LNCAP (cell line): Measurements from ENCODE around the gene INPP4A.

Experiments
- CTCF ChIP-seq: fragments of 450-650 bp; IDR thresholded peaks from 2 replicates; pipeline ENCODE4 v1.5.1; 2017; ENCODE audit warnings: mild to moderate bottlenecking

The INPP4A gene

GRCh38 chr2:98489971-98490962 lies 45.6 kb downstream of the INPP4A start:
- TF ChIP-seq CTCF: no peak

- no peak for TF ChIP-seq CTCF
These were observed 47.8 kb downstream of the INPP4A start for GRCh38 chr2:98492441-98492840.

- no peak for TF ChIP-seq CTCF
These were observed 50.0 kb downstream of the INPP4A start for GRCh38 chr2:98494699-98495098.

GRCh38 chr2:98496750-98497493 lies 52.3 kb downstream of the INPP4A start:
- TF ChIP-seq CTCF: no peak

GRCh38 chr2:98498703-98499440 lies 54.2 kb downstream of the INPP4A start:
- no peak for TF ChIP-seq CTCF

- TF ChIP-seq CTCF: no peak
These were observed 55.9 kb downstream of the INPP4A start for GRCh38 chr2:98500561-98500960.

- no peak for TF ChIP-seq CTCF
These were observed 56.6 kb downstream of the INPP4A start for GRCh38 chr2:98501223-98501622.
